Brain microvascular endothelial cell (primary cell): Measurements from ENCODE around the gene STARD3.

Experiments used
- DNase-seq: peaks from one replicate; pipeline ENCODE4 v3.0.0-alpha.2; 2020
- H3K27ac ChIP-seq: fragments of 250-450 bp; sonication (Bioruptor Pico); 2 replicates; pipeline ENCODE4 v1.5.1; 2020; ENCODE audit warnings: mild to moderate bottlenecking, moderate library complexity
- H3K27me3 ChIP-seq: fragments of 250-450 bp; sonication (Bioruptor Pico); replicated peaks from 2 replicates; pipeline ENCODE4 v1.5.1; 2020; ENCODE audit warnings: mild to moderate bottlenecking
- H3K36me3 ChIP-seq: fragments of 250-450 bp; sonication (Bioruptor Pico); replicated peaks from 2 replicates; pipeline ENCODE4 v1.5.1; 2020; ENCODE audit warnings: mild to moderate bottlenecking
- H3K4me3 ChIP-seq: 2 replicates; pipeline ENCODE4 v1.5.1; 2011; ENCODE audit warnings: low read depth, mild to moderate bottlenecking, control low read depth, low read length, moderate library complexity
- in situ Hi-C: cut with HindIII; loops from 2 replicates; pipeline ENCODE4 v1.10.0; 2017; ENCODE audit warnings: low sequenced_read_pairs, low pct_ligation_motif_present
- TF ChIP-seq, protein P1 (sequence below): IDR thresholded peaks from 2 replicates; pipeline ENCODE4 v1.5.1; 2011; ENCODE audit warnings: low read depth, mild to moderate bottlenecking, moderate library complexity, low read length, control low read depth, inconsistent platforms; ENCODE audit errors: missing control alignments

Gene STARD3

GRCh38 chr17:39636587-39636926 lies 387 bp upstream of the STARD3 start:
- no peaks in the 10 kb centered on the region for H3K36me3 ChIP-seq
- TF ChIP-seq, protein P1, sequence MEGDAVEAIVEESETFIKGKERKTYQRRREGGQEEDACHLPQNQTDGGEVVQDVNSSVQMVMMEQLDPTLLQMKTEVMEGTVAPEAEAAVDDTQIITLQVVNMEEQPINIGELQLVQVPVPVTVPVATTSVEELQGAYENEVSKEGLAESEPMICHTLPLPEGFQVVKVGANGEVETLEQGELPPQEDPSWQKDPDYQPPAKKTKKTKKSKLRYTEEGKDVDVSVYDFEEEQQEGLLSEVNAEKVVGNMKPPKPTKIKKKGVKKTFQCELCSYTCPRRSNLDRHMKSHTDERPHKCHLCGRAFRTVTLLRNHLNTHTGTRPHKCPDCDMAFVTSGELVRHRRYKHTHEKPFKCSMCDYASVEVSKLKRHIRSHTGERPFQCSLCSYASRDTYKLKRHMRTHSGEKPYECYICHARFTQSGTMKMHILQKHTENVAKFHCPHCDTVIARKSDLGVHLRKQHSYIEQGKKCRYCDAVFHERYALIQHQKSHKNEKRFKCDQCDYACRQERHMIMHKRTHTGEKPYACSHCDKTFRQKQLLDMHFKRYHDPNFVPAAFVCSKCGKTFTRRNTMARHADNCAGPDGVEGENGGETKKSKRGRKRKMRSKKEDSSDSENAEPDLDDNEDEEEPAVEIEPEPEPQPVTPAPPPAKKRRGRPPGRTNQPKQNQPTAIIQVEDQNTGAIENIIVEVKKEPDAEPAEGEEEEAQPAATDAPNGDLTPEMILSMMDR = no peak
- peaks cover 6% of the 10 kb centered on the region for H3K27me3 ChIP-seq
- peak overlapping the region; percentile 79 for H3K27ac ChIP-seq
- in situ Hi-C loops = no loop called here
- peak overlapping the region; percentile 92 for H3K4me3 ChIP-seq
- no peak for DNase-seq

DNA sequence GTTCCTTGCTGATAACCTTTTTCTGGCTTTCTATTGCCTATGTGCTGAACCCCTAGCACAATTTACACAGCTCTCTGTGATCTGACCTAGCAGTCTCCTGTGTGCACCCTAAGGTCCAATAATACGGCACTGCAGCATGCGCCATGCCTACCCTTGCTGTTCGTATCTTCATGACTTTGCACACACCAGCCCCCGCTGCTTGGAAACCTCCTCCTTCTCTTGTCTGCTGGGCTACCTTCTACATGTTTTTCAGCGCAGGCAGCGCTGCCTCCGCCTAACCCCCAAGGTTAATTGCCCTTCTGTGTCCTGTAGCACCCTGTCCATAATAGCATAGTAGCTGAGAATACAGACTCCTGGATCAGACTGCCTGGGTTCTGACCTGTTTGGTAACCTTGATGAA lies 1.4 kb downstream of the STARD3 start:
- no peaks in the 10 kb centered on the region for H3K27me3 ChIP-seq
- in situ Hi-C loops = no loop called here
- H3K4me3 ChIP-seq = no peak overlapping the region
- no peak overlapping the region for H3K27ac ChIP-seq
- H3K36me3 ChIP-seq = no peaks in the 10 kb centered on the region
- no peak for DNase-seq
- TF ChIP-seq, protein P1 = no peak

DNA sequence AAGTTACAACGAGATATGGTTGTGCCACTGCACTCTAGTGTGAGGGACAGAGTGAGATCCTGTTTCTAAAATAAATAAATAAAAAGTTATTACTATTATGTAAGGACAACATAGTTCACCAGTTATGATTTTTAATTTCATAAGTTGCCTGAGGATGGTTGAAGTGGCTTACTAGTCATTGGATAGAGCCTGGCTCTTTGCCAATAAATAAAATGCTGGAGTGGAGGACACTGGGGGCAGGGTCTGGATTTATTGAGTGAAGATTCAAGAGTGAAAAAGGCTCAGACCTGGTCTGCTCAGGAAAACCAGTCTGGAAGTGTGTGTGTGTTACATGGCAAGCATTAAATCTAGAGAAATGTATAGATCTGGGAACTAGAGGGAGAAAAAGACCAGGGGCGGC lies 2.1 kb downstream of the STARD3 start:
- TF ChIP-seq, protein P1 = no peak
- no peaks in the 10 kb centered on the region for H3K36me3 ChIP-seq
- H3K4me3 ChIP-seq = no peak overlapping the region
- in situ Hi-C loops = no loop called here
- DNase-seq = no peak
- no peak overlapping the region for H3K27ac ChIP-seq
- H3K27me3 ChIP-seq = no peaks in the 10 kb centered on the region

DNA sequence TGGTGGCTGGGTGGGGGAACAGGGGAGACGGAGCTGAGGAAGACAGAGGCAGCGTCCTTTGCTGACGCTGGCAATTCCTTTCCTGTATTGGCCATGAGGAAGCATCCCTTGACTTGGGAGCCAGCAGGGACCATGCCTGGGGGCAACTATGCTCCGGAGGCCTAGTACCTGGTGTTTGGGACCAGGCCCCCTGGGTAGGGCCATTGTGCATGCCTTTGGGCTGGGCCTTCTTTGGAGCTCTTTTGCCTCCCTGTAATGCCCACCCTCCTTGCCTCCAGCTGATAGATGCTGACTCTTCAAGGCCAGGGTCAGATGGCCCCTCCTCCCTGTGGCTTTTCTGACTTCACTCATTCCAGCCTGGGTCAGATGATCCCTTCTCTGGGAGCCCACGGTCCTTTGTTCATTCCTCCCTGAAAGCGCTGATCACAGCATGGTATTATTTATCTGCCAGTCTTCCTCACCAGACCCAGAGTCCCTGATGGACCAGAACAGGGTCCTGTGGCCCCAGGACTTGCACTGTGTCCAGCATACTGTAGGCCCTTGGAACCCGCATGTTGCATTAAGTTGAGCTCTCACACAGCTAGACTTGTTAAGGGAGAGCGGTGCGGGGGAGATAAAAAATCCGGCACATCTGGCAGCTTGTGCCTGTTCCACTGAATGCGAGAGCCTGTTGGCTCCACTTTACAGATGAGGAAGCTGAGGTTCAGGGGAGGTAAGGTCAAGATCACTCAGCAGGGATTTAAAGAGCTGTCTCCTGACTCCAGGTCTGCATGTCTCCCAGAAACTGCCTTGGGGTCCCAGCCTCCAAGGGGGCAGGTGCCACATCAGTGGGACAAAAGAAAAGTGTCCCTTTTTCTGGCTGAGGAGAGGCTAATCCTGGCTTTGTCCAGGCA lies 2.9 kb downstream of the STARD3 start:
- Histone ChIP-seq H3K27me3 (no peaks in the 10 kb centered on the region), H3K27ac (no peak overlapping the region), H3K4me3 (no peak overlapping the region), H3K36me3 (no peaks in the 10 kb centered on the region)
- in situ Hi-C loops = no loop called here
- DNase-seq = no peak
- TF ChIP-seq, protein P1 = no peak

DNA sequence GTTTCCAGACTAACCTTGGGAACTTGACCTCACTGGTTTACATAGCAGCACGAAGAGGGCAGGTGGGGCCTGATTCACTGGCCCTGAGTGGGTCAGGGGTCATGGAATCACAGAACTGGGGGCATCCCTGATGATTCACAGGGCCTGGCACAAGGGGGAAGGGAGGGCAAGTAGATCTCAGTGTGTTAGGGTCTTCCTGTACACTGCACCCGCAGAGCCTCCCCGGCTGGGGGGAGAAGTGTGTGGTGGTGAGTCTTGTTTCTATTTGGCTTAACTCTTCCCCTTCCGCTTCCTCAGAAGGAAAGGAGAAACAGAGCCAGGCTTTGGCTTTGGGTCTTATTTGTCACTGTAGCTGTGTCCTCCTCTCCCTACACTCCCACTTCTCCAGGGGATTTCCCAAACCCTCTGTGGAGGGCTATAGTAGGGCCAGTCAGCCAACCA lies 3.7 kb downstream of the STARD3 start:
- no peaks in the 10 kb centered on the region for H3K27me3 ChIP-seq
- no peak for DNase-seq
- TF ChIP-seq, protein P1 = no peak
- H3K36me3 ChIP-seq = no peaks in the 10 kb centered on the region
- no peak overlapping the region for H3K27ac ChIP-seq
- no peak overlapping the region for H3K4me3 ChIP-seq
- in situ Hi-C loops = no loop called here

DNA sequence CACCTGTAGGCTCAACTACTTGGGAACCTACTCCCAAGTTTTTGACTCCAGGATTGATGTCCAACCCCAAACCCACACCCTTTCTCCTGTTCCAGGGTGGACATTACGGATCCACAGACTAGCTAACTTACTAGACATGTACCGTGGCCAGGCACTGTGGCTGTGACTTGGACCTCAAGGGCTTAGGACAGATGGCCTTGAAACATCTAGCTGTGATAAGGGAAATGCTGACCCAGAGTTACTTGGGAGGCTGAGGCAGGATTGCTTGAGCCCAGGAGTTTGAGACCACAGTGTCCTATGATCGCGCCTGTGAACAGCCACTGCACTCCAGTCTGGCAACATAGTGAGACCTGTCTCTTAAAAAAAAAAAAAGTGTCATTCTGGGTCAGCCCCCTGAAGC lies 4.2 kb downstream of the STARD3 start:
- H3K27ac ChIP-seq = no peak overlapping the region
- no peaks in the 10 kb centered on the region for H3K36me3 ChIP-seq
- in situ Hi-C loops = no loop called here
- TF ChIP-seq, protein P1 = no peak
- DNase-seq = no peak
- no peaks in the 10 kb centered on the region for H3K27me3 ChIP-seq
- no peak overlapping the region for H3K4me3 ChIP-seq
